ENCODE data around the gene OTOGL.

Gene OTOGL

GRCh38 chr12:80373666-80374065, 274.3 kb downstream of the OTOGL start:
- Histone ChIP-seq H3K4me3 (ENCODE audit: low read depth in 1 of 5, low read length in 5 of 5) (no peak overlapping the region), H3K36me3 (ENCODE audit: control insufficient read depth in 5 of 5, insufficient read depth in 5 of 5, low read length in 5 of 5) (no peaks in the 10 kb centered on the region), H3K27me3 (ENCODE audit: control insufficient read depth in 5 of 5, insufficient read depth in 4 of 5, low read length in 5 of 5) (no peaks in the 10 kb centered on the region), H3K9ac (ENCODE audit: low read length in 5 of 5) (no peak overlapping the region), H3K27ac (ENCODE audit: low read depth, low read length) (no peak overlapping the region), H3K9me3 (ENCODE audit: control insufficient read depth in 5 of 5, low read length in 5 of 5) (no peaks in the 10 kb centered on the region), H3K4me1 (ENCODE audit: control insufficient read depth in 5 of 5, insufficient read depth in 5 of 5, low read length in 5 of 5) (no peaks in the 10 kb centered on the region)

GRCh38 chr12:80374615-80375014, 275.3 kb downstream of the OTOGL start:
- Histone ChIP-seq H3K27ac (ENCODE audit: low read depth, low read length) (no peak overlapping the region), H3K9ac (ENCODE audit: low read length in 5 of 5) (no peak overlapping the region), H3K27me3 (ENCODE audit: control insufficient read depth in 5 of 5, insufficient read depth in 4 of 5, low read length in 5 of 5) (no peaks in the 10 kb centered on the region), H3K36me3 (ENCODE audit: control insufficient read depth in 5 of 5, insufficient read depth in 5 of 5, low read length in 5 of 5) (no peaks in the 10 kb centered on the region), H3K4me3 (ENCODE audit: low read depth in 1 of 5, low read length in 5 of 5) (no peak overlapping the region), H3K9me3 (ENCODE audit: control insufficient read depth in 5 of 5, low read length in 5 of 5) (no peaks in the 10 kb centered on the region), H3K4me1 (ENCODE audit: control insufficient read depth in 5 of 5, insufficient read depth in 5 of 5, low read length in 5 of 5) (no peaks in the 10 kb centered on the region)

GRCh38 chr12:80377140-80377794, 277.9 kb downstream of the OTOGL start:
- no peaks in the 10 kb centered on the region for H3K9me3 ChIP-seq (ENCODE audit: control insufficient read depth in 5 of 5, low read length in 5 of 5)
- no peaks in the 10 kb centered on the region for H3K36me3 ChIP-seq (ENCODE audit: control insufficient read depth in 5 of 5, insufficient read depth in 5 of 5, low read length in 5 of 5)
- H3K9ac ChIP-seq (ENCODE audit: low read length in 5 of 5) = no peak overlapping the region
- no peak overlapping the region for H3K27ac ChIP-seq (ENCODE audit: low read depth, low read length)
- H3K4me3 ChIP-seq (ENCODE audit: low read depth in 1 of 5, low read length in 5 of 5) = no peak overlapping the region
- no peaks in the 10 kb centered on the region for H3K4me1 ChIP-seq (ENCODE audit: control insufficient read depth in 5 of 5, insufficient read depth in 5 of 5, low read length in 5 of 5)
- no peaks in the 10 kb centered on the region for H3K27me3 ChIP-seq (ENCODE audit: control insufficient read depth in 5 of 5, insufficient read depth in 4 of 5, low read length in 5 of 5)

GRCh38 chr12:80381121-80381520, 281.8 kb downstream of the OTOGL start:
- no peaks in the 10 kb centered on the region for H3K9me3 ChIP-seq (ENCODE audit: control insufficient read depth in 5 of 5, low read length in 5 of 5)
- H3K27ac ChIP-seq (ENCODE audit: low read depth, low read length) = no peak overlapping the region
- no peaks in the 10 kb centered on the region for H3K36me3 ChIP-seq (ENCODE audit: control insufficient read depth in 5 of 5, insufficient read depth in 5 of 5, low read length in 5 of 5)
- no peak overlapping the region for H3K4me3 ChIP-seq (ENCODE audit: low read depth in 1 of 5, low read length in 5 of 5)
- H3K27me3 ChIP-seq (ENCODE audit: control insufficient read depth in 5 of 5, insufficient read depth in 4 of 5, low read length in 5 of 5) = no peaks in the 10 kb centered on the region
- no peaks in the 10 kb centered on the region for H3K4me1 ChIP-seq (ENCODE audit: control insufficient read depth in 5 of 5, insufficient read depth in 5 of 5, low read length in 5 of 5)
- H3K9ac ChIP-seq (ENCODE audit: low read length in 5 of 5) = no peak overlapping the region

- H3K4me3 ChIP-seq (ENCODE audit: low read depth in 1 of 5, low read length in 5 of 5) = no peak overlapping the region
- no peaks in the 10 kb centered on the region for H3K27me3 ChIP-seq (ENCODE audit: control insufficient read depth in 5 of 5, insufficient read depth in 4 of 5, low read length in 5 of 5)
- no peaks in the 10 kb centered on the region for H3K4me1 ChIP-seq (ENCODE audit: control insufficient read depth in 5 of 5, insufficient read depth in 5 of 5, low read length in 5 of 5)
- no peak overlapping the region for H3K27ac ChIP-seq (ENCODE audit: low read depth, low read length)
- no peaks in the 10 kb centered on the region for H3K36me3 ChIP-seq (ENCODE audit: control insufficient read depth in 5 of 5, insufficient read depth in 5 of 5, low read length in 5 of 5)
- no peak overlapping the region for H3K9ac ChIP-seq (ENCODE audit: low read length in 5 of 5)
- H3K9me3 ChIP-seq (ENCODE audit: control insufficient read depth in 5 of 5, low read length in 5 of 5) = no peaks in the 10 kb centered on the region
Observed at GRCh38 chr12:80382254-80382653, 282.9 kb downstream of the OTOGL start.

- Histone ChIP-seq H3K36me3 (ENCODE audit: control insufficient read depth in 5 of 5, insufficient read depth in 5 of 5, low read length in 5 of 5) (no peaks in the 10 kb centered on the region), H3K9me3 (ENCODE audit: control insufficient read depth in 5 of 5, low read length in 5 of 5) (no peaks in the 10 kb centered on the region), H3K4me3 (ENCODE audit: low read depth in 1 of 5, low read length in 5 of 5) (peak overlapping the region; percentile 36 to 64 (median 46)), H3K9ac (ENCODE audit: low read length in 5 of 5) (no peak overlapping the region), H3K4me1 (ENCODE audit: control insufficient read depth in 5 of 5, insufficient read depth in 5 of 5, low read length in 5 of 5) (peaks cover 0 to 8% (median 6%) of the 10 kb centered on the region in 5 donors), H3K27ac (ENCODE audit: low read depth, low read length) (no peak overlapping the region), H3K27me3 (ENCODE audit: control insufficient read depth in 5 of 5, insufficient read depth in 4 of 5, low read length in 5 of 5) (peaks cover 0 to 9% (median 5%) of the 10 kb centered on the region in 5 donors)
Observed at GRCh38 chr12:80400571-80400991, 301.2 kb downstream of the OTOGL start.

GRCh38 chr12:80401191-80401590, 301.9 kb downstream of the OTOGL start:
- peak overlapping the region in 1 of 5 donors; percentile 52 for H3K4me3 ChIP-seq (ENCODE audit: low read depth in 1 of 5, low read length in 5 of 5)

DNA sequence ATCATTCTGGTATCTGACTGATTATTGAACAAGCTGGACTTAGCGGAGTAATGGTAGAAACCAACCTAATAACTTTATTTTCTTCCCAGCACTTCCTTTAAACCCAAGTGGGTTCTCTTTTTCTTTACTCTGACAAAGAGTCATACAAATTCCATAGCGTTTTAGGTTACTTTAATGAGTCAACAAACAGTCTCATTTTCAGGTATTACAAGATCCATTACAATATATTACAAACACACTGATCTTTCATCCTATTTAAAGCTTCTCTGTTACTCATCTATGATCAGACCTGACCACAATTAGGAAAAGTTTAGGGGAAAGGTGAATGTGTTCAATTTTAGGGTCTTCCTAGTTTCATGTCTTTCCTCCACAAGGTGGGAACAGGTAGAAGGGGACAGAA, 305.3 kb downstream of the OTOGL start:
- no peaks in the 10 kb centered on the region for H3K36me3 ChIP-seq (ENCODE audit: control insufficient read depth in 5 of 5, insufficient read depth in 5 of 5, low read length in 5 of 5)
- peaks cover 0 to 9% (median 5%) of the 10 kb centered on the region in 5 donors for H3K27me3 ChIP-seq (ENCODE audit: control insufficient read depth in 5 of 5, insufficient read depth in 4 of 5, low read length in 5 of 5)
- no peaks in the 10 kb centered on the region for H3K9me3 ChIP-seq (ENCODE audit: control insufficient read depth in 5 of 5, low read length in 5 of 5)
- H3K4me1 ChIP-seq (ENCODE audit: control insufficient read depth in 5 of 5, insufficient read depth in 5 of 5, low read length in 5 of 5) = peaks cover 0 to 8% (median 6%) of the 10 kb centered on the region in 5 donors
- no peak overlapping the region for H3K4me3 ChIP-seq (ENCODE audit: low read depth in 1 of 5, low read length in 5 of 5)
- no peak overlapping the region for H3K27ac ChIP-seq (ENCODE audit: low read depth, low read length)
- no peak overlapping the region for H3K9ac ChIP-seq (ENCODE audit: low read length in 5 of 5)

More at GRCh38 chr12:80401191-80401590, 301.9 kb downstream of the OTOGL start:
- no peak overlapping the region for H3K27ac ChIP-seq (ENCODE audit: low read depth, low read length)
- no peaks in the 10 kb centered on the region for H3K9me3 ChIP-seq (ENCODE audit: control insufficient read depth in 5 of 5, low read length in 5 of 5)
- H3K36me3 ChIP-seq (ENCODE audit: control insufficient read depth in 5 of 5, insufficient read depth in 5 of 5, low read length in 5 of 5) = no peaks in the 10 kb centered on the region
- peaks cover 0 to 9% (median 5%) of the 10 kb centered on the region in 5 donors for H3K27me3 ChIP-seq (ENCODE audit: control insufficient read depth in 5 of 5, insufficient read depth in 4 of 5, low read length in 5 of 5)
- H3K9ac ChIP-seq (ENCODE audit: low read length in 5 of 5) = no peak overlapping the region
- H3K4me1 ChIP-seq (ENCODE audit: control insufficient read depth in 5 of 5, insufficient read depth in 5 of 5, low read length in 5 of 5) = peaks cover 0 to 8% (median 6%) of the 10 kb centered on the region in 5 donors

- H3K27ac ChIP-seq (ENCODE audit: low read depth, low read length) = no peak overlapping the region
- H3K4me1 ChIP-seq (ENCODE audit: control insufficient read depth in 5 of 5, insufficient read depth in 5 of 5, low read length in 5 of 5) = no peaks in the 10 kb centered on the region
- no peak overlapping the region for H3K9ac ChIP-seq (ENCODE audit: low read length in 5 of 5)
- H3K9me3 ChIP-seq (ENCODE audit: control insufficient read depth in 5 of 5, low read length in 5 of 5) = no peaks in the 10 kb centered on the region
- H3K4me3 ChIP-seq (ENCODE audit: low read depth in 1 of 5, low read length in 5 of 5) = no peak overlapping the region
- peaks cover 0 to 5% (median 0%) of the 10 kb centered on the region in 5 donors for H3K27me3 ChIP-seq (ENCODE audit: control insufficient read depth in 5 of 5, insufficient read depth in 4 of 5, low read length in 5 of 5)
- no peaks in the 10 kb centered on the region for H3K36me3 ChIP-seq (ENCODE audit: control insufficient read depth in 5 of 5, insufficient read depth in 5 of 5, low read length in 5 of 5)
Observed at GRCh38 chr12:80406253-80406652, 306.9 kb downstream of the OTOGL start.

- H3K36me3 ChIP-seq (ENCODE audit: control insufficient read depth in 5 of 5, insufficient read depth in 5 of 5, low read length in 5 of 5) = no peaks in the 10 kb centered on the region
- no peak overlapping the region for H3K4me3 ChIP-seq (ENCODE audit: low read depth in 1 of 5, low read length in 5 of 5)
- H3K4me1 ChIP-seq (ENCODE audit: control insufficient read depth in 5 of 5, insufficient read depth in 5 of 5, low read length in 5 of 5) = no peaks in the 10 kb centered on the region
- no peaks in the 10 kb centered on the region for H3K27me3 ChIP-seq (ENCODE audit: control insufficient read depth in 5 of 5, insufficient read depth in 4 of 5, low read length in 5 of 5)
- no peak overlapping the region for H3K9ac ChIP-seq (ENCODE audit: low read length in 5 of 5)
- H3K9me3 ChIP-seq (ENCODE audit: control insufficient read depth in 5 of 5, low read length in 5 of 5) = no peaks in the 10 kb centered on the region
- H3K27ac ChIP-seq (ENCODE audit: low read depth, low read length) = no peak overlapping the region
Observed at GRCh38 chr12:80411787-80412186, 312.4 kb downstream of the OTOGL start.
